Mesenchymal stem cell (in vitro differentiated cells and primary cell): ENCODE measurements around the gene LGALS7B.
"Not testable (repeated sequence)": the region's sequence is repeated elsewhere in the genome, so short reads cannot be mapped to it uniquely, and the experiment has no call there.

Experiments used
- DNase-seq: peaks from one replicate; pipeline ENCODE4 v3.0.0-alpha.2; 2013
- H2AFZ ChIP-seq: one replicate; pipeline ENCODE4 v1.6.1; 2013; ENCODE audit warnings: low read depth, mild to moderate bottlenecking, control low read depth, inconsistent platforms, low read length, moderate library complexity
- H2AK5ac ChIP-seq: 2 replicates; pipeline ENCODE4 v1.6.1; 2013; ENCODE audit warnings: low read length, moderate library complexity, mild to moderate bottlenecking, inconsistent platforms; ENCODE audit not compliant: severe bottlenecking
- H2BK120ac ChIP-seq: one replicate; pipeline ENCODE4 v1.6.1; 2013; ENCODE audit warnings: low read depth, mild to moderate bottlenecking, inconsistent platforms, low read length, moderate library complexity
- H2BK12ac ChIP-seq, 2 experiments: one replicate each; pipeline ENCODE4 v1.6.1; 2013; ENCODE audit warnings: inconsistent platforms in 2 of 2, low read length in 2 of 2, mild to moderate bottlenecking in 2 of 2, moderate library complexity in 2 of 2, control low read depth in 1 of 2
- H2BK15ac ChIP-seq: one replicate; pipeline ENCODE4 v1.6.1; 2013; ENCODE audit warnings: mild to moderate bottlenecking, low read depth, inconsistent platforms; ENCODE audit not compliant: poor library complexity, severe bottlenecking
- H2BK5ac ChIP-seq: 2 replicates; pipeline ENCODE4 v1.6.1; 2013; ENCODE audit warnings: low read depth, mild to moderate bottlenecking, low read length, control low read depth, inconsistent platforms; ENCODE audit not compliant: poor library complexity, severe bottlenecking
- H3K14ac ChIP-seq, 2 experiments: one replicate each; pipeline ENCODE4 v1.6.1; 2013; ENCODE audit warnings: inconsistent platforms in 2 of 2, low read length in 2 of 2, control low read depth in 1 of 2, mild to moderate bottlenecking in 1 of 2, moderate library complexity in 1 of 2
- H3K18ac ChIP-seq, 2 experiments: one replicate each; pipeline ENCODE4 v1.6.1; 2013; ENCODE audit warnings: inconsistent platforms in 2 of 2, low read length in 2 of 2, control low read depth in 1 of 2, low read depth in 1 of 2, mild to moderate bottlenecking in 1 of 2
- H3K23ac ChIP-seq, 2 experiments: one replicate each; pipeline ENCODE4 v1.6.1; 2013; ENCODE audit warnings: inconsistent platforms in 2 of 2, low read length in 2 of 2, mild to moderate bottlenecking in 2 of 2, moderate library complexity in 2 of 2, control low read depth in 1 of 2
- H3K27ac ChIP-seq: 2 replicates; pipeline ENCODE4 v1.5.1; 2013; ENCODE audit warnings: mild to moderate bottlenecking, moderate library complexity, low read length, control low read depth, inconsistent platforms; ENCODE audit not compliant: poor library complexity, severe bottlenecking
- H3K27me3 ChIP-seq, 2 experiments: 2 replicates each; pipeline versions ENCODE4 v1.6.1 to v1.7.0; 2013; ENCODE audit warnings: low read length in 2 of 2, mild to moderate bottlenecking in 2 of 2, moderate library complexity in 2 of 2, control low read depth in 1 of 2, inconsistent platforms in 1 of 2; ENCODE audit not compliant: control insufficient read depth in 1 of 2, insufficient read depth in 1 of 2
- H3K36me3 ChIP-seq, 2 experiments: 2 replicates each; pipeline versions ENCODE4 v1.6.1 to v1.7.0; 2013; ENCODE audit warnings: low read length in 2 of 2, control low read depth in 1 of 2, inconsistent platforms in 1 of 2, low read depth in 1 of 2, mild to moderate bottlenecking in 1 of 2; ENCODE audit not compliant: insufficient read depth in 2 of 2, control insufficient read depth in 1 of 2
- H3K4ac ChIP-seq, 2 experiments: one replicate each; pipeline ENCODE4 v1.6.1; 2013; ENCODE audit warnings: inconsistent platforms in 2 of 2, low read length in 2 of 2, mild to moderate bottlenecking in 2 of 2, moderate library complexity in 2 of 2, control low read depth in 1 of 2, low read depth in 1 of 2
- H3K4me1 ChIP-seq: 2 replicates; pipeline ENCODE4 v1.6.1; 2013; ENCODE audit warnings: low read depth, low read length, control low read depth; ENCODE audit not compliant: control insufficient read depth, insufficient read depth
- H3K4me2 ChIP-seq: 2 replicates; pipeline ENCODE4 v1.6.1; 2013; ENCODE audit warnings: low read length, mild to moderate bottlenecking, inconsistent platforms; ENCODE audit not compliant: poor library complexity, severe bottlenecking
- H3K4me3 ChIP-seq, 2 experiments: 2 replicates each; pipeline versions ENCODE4 v1.5.1 to v1.7.0; 2013; ENCODE audit warnings: low read length in 2 of 2, mild to moderate bottlenecking in 2 of 2, control low read depth in 1 of 2, low read depth in 1 of 2; ENCODE audit not compliant: insufficient read depth in 1 of 2
- H3K79me1 ChIP-seq: replicated peaks from 2 replicates; pipeline ENCODE4 v1.6.1; 2013; ENCODE audit warnings: mild to moderate bottlenecking, control low read depth, low read length, inconsistent platforms; ENCODE audit not compliant: poor library complexity, severe bottlenecking
- H3K9ac ChIP-seq: 2 replicates; pipeline ENCODE4 v1.7.0; 2013; ENCODE audit warnings: mild to moderate bottlenecking, low read length, moderate library complexity
- H3K9me3 ChIP-seq: 2 replicates; pipeline ENCODE4 v1.7.0; 2013; ENCODE audit warnings: mild to moderate bottlenecking, low read length; ENCODE audit not compliant: control insufficient read depth
- H4K8ac ChIP-seq: one replicate; pipeline ENCODE4 v1.6.1; 2013; ENCODE audit warnings: inconsistent platforms, mild to moderate bottlenecking, low read length, moderate library complexity
- H4K91ac ChIP-seq: one replicate; pipeline ENCODE4 v1.6.1; 2013; ENCODE audit warnings: mild to moderate bottlenecking, low read length, inconsistent platforms
- WGBS: methylation state at CpG from one replicate; pipeline ENCODE4 v1.1.7; 2013; ENCODE audit warnings: mixed read lengths; 5-methylcytosine and 5-hydroxymethylcytosine counted together

Gene LGALS7B

GRCh38 chr19:38782212-38782611 is 6.8 kb upstream of the LGALS7B start:
- H4K8ac ChIP-seq, H3K14ac ChIP-seq, H2BK15ac ChIP-seq, H2BK120ac ChIP-seq, H2AK5ac ChIP-seq, H3K4me1 ChIP-seq, H3K27ac ChIP-seq, H2AFZ ChIP-seq, H3K4ac ChIP-seq, H3K4me2 ChIP-seq, H4K91ac ChIP-seq, H3K79me1 ChIP-seq, H2BK12ac ChIP-seq, H3K18ac ChIP-seq, H3K9ac ChIP-seq, H3K23ac ChIP-seq, H3K9me3 ChIP-seq, H3K36me3 ChIP-seq, H3K4me3 ChIP-seq, DNase-seq, H2BK5ac ChIP-seq: not testable (repeated sequence)
- WGBS: 84% methylated on average over 13 of the region's 13 CpGs
- H3K27me3 ChIP-seq: peaks cover 7 to 16% of the 10 kb centered on the region in 2 experiments

GRCh38 chr19:38784224-38784623 is 4.8 kb upstream of the LGALS7B start:
- H3K36me3 ChIP-seq: no peaks in the 10 kb centered on the region
- no peak overlapping the region for H3K4me2 ChIP-seq
- DNase-seq: peak; percentile 16
- no peak overlapping the region for H3K4ac ChIP-seq
- no peak overlapping the region for H2BK5ac ChIP-seq
- H3K23ac ChIP-seq: no peak overlapping the region
- H2AK5ac ChIP-seq: no peak overlapping the region
- no peak overlapping the region for H2BK120ac ChIP-seq
- WGBS: 81% methylated on average over 3 of the region's 3 CpGs
- H3K27me3 ChIP-seq: peaks cover 7 to 11% of the 10 kb centered on the region in 2 experiments
- H3K18ac ChIP-seq: no peak overlapping the region
- H2BK15ac ChIP-seq: no peak overlapping the region
- H3K14ac ChIP-seq: no peak overlapping the region
- H4K8ac ChIP-seq: no peak overlapping the region
- no peak overlapping the region for H3K27ac ChIP-seq
- peaks cover 3% of the 10 kb centered on the region for H3K4me1 ChIP-seq
- H2AFZ ChIP-seq: no peak overlapping the region
- H3K79me1 ChIP-seq: no peaks in the 10 kb centered on the region
- no peak overlapping the region for H3K9ac ChIP-seq
- no peak overlapping the region for H3K4me3 ChIP-seq
- no peaks in the 10 kb centered on the region for H3K9me3 ChIP-seq
- no peak overlapping the region for H4K91ac ChIP-seq
- H2BK12ac ChIP-seq: no peak overlapping the region

GRCh38 chr19:38785187-38785699 is 3.8 kb upstream of the LGALS7B start:
- Histone ChIP-seq H3K23ac (no peak overlapping the region), H2AFZ (no peak overlapping the region), H2BK120ac (no peak overlapping the region), H3K79me1 (no peaks in the 10 kb centered on the region), H3K18ac (no peak overlapping the region), H3K4ac (no peak overlapping the region), H3K4me2 (no peak overlapping the region), H4K91ac (no peak overlapping the region), H2BK15ac (no peak overlapping the region), H3K14ac (no peak overlapping the region), H3K36me3 (no peaks in the 10 kb centered on the region), H3K27me3 (peaks cover 7 to 9% of the 10 kb centered on the region in 2 experiments), H3K9ac (no peak overlapping the region), H3K9me3 (no peaks in the 10 kb centered on the region), H4K8ac (no peak overlapping the region), H3K4me3 (no peak overlapping the region), H3K27ac (no peak overlapping the region), H2BK12ac (no peak overlapping the region), H2AK5ac (no peak overlapping the region), H2BK5ac (no peak overlapping the region), H3K4me1 (peaks cover 3% of the 10 kb centered on the region)
- WGBS: 98% methylated on average over 7 of the region's 7 CpGs
- DNase-seq: no peak

- WGBS: 100% methylated on average over 1 of the region's 3 CpGs
These were observed 2.9 kb upstream of the LGALS7B start for GRCh38 chr19:38786061-38786460.

More at GRCh38 chr19:38786061-38786460, 2.9 kb upstream of the LGALS7B start:
- H3K79me1 ChIP-seq, H3K14ac ChIP-seq, DNase-seq, H3K27me3 ChIP-seq, H2AK5ac ChIP-seq, H2BK5ac ChIP-seq, H3K9me3 ChIP-seq, H3K4me2 ChIP-seq, H3K18ac ChIP-seq, H3K27ac ChIP-seq, H2BK120ac ChIP-seq, H3K36me3 ChIP-seq, H3K4ac ChIP-seq, H2BK15ac ChIP-seq, H2AFZ ChIP-seq, H3K23ac ChIP-seq, H3K4me3 ChIP-seq, H4K8ac ChIP-seq, H4K91ac ChIP-seq, H3K9ac ChIP-seq, H2BK12ac ChIP-seq, H3K4me1 ChIP-seq: not testable (repeated sequence)
